IPS-NIHi7 (cell line): Measurements from ENCODE around the gene NLGN4X.

ENCODE experiments used
- DNase-seq: peaks from one replicate; pipeline ENCODE4 v3.0.0; 2012; ENCODE audit warnings: mixed read lengths; ENCODE audit errors: extremely low spot score

NLGN4X gene

GRCh38 chrX:6228720-6229119, at the start of gene NLGN4X:
NLGN4X (minus strand) TSS chrX:6228867; CDS start chrX:6151466, 77,401 bp downstream.
- peak; percentile 76 for DNase-seq

GRCh38 chrX:6266041-6266440, 37.4 kb upstream of the NLGN4X start:
- DNase-seq = no peak

- DNase-seq = no peak
Observed at GRCh38 chrX:6262959-6263358, 34.3 kb upstream of the NLGN4X start.

GRCh38 chrX:6257025-6257424, 28.4 kb upstream of the NLGN4X start:
- DNase-seq = peak; percentile 25

GRCh38 chrX:6244666-6245065, 16.0 kb upstream of the NLGN4X start:
- no peak for DNase-seq

GRCh38 chrX:6238576-6238975, 9.9 kb upstream of the NLGN4X start:
- DNase-seq = no peak

- DNase-seq = no peak
Observed at GRCh38 chrX:6227935-6228334, 732 bp downstream of the NLGN4X start.

GRCh38 chrX:6227453-6227835, 1.2 kb downstream of the NLGN4X start:
- DNase-seq = peak; percentile 20

- peak; percentile 42 for DNase-seq
Observed at GRCh38 chrX:6226596-6227452, 1.8 kb downstream of the NLGN4X start.

- DNase-seq = peak; percentile 53
Observed at GRCh38 chrX:6225911-6226595, 2.6 kb downstream of the NLGN4X start.

GRCh38 chrX:6225288-6225910, 3.3 kb downstream of the NLGN4X start:
- DNase-seq = no peak

GRCh38 chrX:6223516-6223915, 5.2 kb downstream of the NLGN4X start:
- DNase-seq = no peak

GRCh38 chrX:6210230-6210629, 18.4 kb downstream of the NLGN4X start:
- no peak for DNase-seq

- no peak for DNase-seq
Observed at GRCh38 chrX:6203462-6204215, 25.0 kb downstream of the NLGN4X start.

GRCh38 chrX:6199486-6199885, 29.2 kb downstream of the NLGN4X start:
- no peak for DNase-seq

- no peak for DNase-seq
Observed at GRCh38 chrX:6187256-6187655, 41.4 kb downstream of the NLGN4X start.

- no peak for DNase-seq
Observed at GRCh38 chrX:6184900-6185515, 43.7 kb downstream of the NLGN4X start.

- no peak for DNase-seq
Observed at GRCh38 chrX:6175914-6176313, 52.8 kb downstream of the NLGN4X start.

- DNase-seq = no peak
Observed at GRCh38 chrX:6170424-6170823, 58.2 kb downstream of the NLGN4X start.

GRCh38 chrX:6169407-6169806, 59.3 kb downstream of the NLGN4X start:
- DNase-seq = no peak

GRCh38 chrX:6163721-6164120, 64.9 kb downstream of the NLGN4X start:
- DNase-seq = no peak
